GM18861 (cell line): ENCODE results near the gene ZFPM1.
"Not testable (repeated sequence)": the region's sequence is repeated elsewhere in the genome, so short reads cannot be mapped to it uniquely, and the experiment has no call there.

Experiments
- ATAC-seq: cut with Tn5 transposase; IDR thresholded peaks from one replicate; pipeline ENCODE4 v1.9.1; 2021; ENCODE audit not compliant: unreplicated experiment

Gene ZFPM1

GRCh38 chr16:88478889-88479792 is 26.1 kb downstream of the ZFPM1 start:
- ATAC-seq: no peak

- peak; percentile 75 for ATAC-seq
Measured at GRCh38 chr16:88479793-88480760, 27.0 kb downstream of the ZFPM1 start.

GRCh38 chr16:88480829-88481228 is 27.7 kb downstream of the ZFPM1 start:
- no peak for ATAC-seq

- no peak for ATAC-seq
Measured at GRCh38 chr16:88481851-88482250, 28.8 kb downstream of the ZFPM1 start.

DNA sequence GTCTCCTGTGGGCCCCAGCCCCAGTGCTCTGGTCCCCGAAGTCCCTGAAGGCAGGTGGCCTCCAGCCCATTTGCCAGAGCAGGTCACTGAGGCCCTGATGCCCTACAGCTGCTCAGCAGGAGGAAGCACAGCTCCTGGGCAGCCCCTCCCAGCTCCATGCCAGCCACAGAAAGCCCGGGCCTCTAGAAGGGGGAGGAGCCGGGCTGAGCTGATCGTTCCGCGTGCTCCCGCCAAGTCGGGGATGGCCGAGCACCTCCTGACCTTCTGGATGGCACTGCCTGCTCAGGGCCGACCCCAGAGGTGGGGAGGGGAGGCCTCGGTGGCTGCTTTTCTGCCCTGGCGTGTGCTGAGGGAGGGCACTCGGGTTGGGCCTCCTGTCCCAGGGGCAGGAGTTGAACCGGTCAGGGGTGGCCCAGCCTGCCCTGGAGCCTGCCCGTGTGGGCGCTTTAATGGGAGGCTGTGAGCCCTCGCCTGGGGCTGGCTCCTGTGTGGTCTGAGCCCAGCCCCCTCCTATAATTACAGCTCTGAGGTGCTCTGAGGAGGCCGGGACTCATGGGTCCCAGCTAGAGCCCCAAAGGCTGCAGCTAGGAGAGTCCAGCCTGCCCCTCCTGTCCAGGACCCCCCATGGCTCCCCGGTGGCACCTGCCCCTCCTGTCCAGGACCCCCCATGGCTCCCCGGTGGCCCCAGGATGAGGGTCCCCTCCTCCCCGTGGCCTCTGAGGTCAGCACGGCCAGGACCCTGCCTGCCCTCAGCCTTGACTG is 29.7 kb downstream of the ZFPM1 start:
- ATAC-seq: no peak

DNA sequence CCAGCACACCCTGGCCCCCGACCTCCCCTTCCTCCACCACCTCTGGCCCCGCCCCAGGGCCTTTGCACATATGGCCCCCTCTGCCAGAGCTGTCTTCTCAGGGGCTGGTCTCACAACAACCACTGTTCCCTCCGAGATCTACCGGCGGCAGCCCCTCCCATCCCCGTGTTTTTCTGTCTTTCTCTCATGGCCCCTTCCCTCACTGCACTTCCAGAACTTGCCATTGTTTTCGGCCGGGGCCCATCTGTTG is 30.2 kb downstream of the ZFPM1 start:
- no peak for ATAC-seq

DNA sequence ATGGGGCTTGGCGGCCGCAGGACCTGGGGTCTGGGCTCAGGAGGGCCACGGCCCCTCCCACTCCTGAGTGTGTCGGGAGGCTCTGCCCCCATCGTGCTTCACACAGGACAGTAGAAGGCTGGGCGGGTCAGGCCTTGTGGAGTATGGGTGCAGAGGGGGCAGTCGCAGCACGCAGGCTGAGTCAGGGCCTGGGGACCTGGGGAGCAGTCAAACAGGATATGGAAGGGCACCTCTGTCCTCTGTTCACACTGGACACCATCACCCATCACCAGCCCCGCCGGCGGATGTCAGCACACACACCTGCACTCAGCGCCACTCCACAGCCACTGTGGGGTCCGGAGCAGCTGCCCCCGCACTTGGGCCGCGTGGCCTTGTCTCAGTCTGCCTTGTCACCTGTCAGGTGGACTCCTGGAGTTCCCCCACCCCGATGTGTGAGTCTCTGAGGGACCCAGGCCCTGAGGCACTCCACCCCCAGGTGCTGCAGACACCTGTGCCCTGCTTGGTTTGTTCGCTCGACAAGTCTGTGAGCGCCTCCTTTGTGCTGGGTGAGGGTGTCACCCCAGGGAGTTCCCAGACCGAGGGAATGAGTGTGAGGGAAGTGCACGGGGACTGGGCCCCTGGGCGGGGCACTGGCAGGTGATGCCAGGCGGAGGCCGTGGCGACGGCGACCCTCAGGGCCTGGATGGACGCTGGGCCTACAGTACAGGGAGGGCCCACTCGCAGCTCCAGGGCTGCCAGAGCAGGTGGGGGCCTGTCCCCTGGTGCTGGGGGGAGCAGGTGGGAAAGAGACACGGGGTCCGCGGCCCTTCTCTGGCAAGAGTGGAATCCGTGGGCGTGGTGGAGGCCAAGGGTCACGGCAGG is 31.7 kb downstream of the ZFPM1 start:
- ATAC-seq: no peak

- not testable (repeated sequence) for ATAC-seq
Measured at GRCh38 chr16:88485366-88485741, 32.3 kb downstream of the ZFPM1 start.

- ATAC-seq: no peak
Measured at GRCh38 chr16:88486398-88487123, 33.5 kb downstream of the ZFPM1 start.

GRCh38 chr16:88487124-88487432 is 34.0 kb downstream of the ZFPM1 start:
- ATAC-seq: no peak

DNA sequence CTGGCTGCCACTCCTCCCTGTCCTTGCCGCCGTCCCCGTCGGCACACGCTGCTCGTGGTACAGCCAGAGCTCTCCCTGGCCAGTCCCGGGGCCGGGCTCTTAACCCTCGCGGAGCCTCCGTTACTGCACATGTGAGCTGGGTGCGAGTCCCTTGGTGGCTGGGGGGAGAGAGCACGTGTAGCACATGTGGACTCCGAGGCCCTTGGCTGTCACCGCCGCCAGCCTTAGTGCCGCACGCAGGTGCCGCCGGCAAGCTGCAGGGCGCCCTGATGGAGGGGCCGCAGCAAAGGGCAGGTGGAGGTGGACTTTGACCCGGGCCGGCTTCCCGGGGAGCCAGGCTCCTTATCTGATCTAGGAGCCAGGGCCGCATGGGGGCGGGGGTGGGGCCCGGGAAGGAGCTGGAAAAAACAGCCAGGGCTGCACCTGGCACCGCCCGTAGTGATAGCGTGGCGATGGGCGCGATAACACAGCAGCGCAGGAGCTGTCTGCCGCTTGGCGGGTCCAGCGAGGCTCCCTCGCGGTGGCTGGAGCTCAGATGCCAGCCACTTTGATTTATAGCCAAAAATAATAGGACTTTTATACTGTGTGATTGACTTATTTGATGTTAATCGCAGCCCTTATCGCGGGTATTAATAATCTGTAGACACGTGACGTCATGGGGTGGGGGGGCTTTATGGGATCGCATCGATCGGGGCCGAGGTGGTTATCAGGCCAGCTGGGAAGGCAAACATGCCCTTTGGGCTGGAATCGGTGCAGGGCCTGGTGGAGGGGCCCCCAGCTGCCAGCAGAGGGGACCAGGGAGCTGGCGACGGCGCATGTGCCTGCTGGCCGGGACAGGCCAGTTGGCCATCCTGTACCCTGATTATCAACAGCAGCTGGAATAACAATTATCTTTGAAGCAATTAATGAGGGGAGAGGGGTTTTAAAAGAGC is 35.1 kb downstream of the ZFPM1 start:
- ATAC-seq: no peak

DNA sequence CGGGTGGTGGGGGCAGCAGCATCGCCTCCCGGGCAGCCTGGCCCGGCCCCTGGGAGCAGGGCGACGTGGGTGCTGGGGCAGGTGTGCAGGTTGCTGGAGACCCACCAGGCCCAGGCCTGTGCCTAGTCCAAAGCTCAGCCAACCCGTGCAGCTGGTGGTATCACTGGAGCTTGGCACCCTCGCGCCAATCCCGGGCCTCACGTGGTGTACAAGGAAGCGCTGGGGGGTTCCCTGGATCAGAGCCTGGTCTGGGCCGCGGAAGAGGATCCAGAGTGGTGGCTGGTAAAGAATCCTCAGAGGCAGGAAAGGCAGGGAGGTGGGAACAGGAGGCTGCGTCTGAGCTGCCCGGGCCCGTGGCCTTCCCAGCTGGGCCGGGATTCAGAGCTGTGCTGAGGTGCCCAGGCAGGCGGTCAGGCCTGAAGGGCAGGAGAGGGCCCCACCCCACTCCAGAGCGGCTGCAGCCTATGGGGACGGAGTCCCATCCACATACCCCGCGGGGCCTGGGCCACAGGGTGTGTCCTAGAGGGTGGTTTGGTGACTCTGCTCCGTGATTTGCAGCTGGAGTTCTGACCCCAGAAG is 36.2 kb downstream of the ZFPM1 start:
- ATAC-seq: no peak

GRCh38 chr16:88491001-88491559 is 38.0 kb downstream of the ZFPM1 start:
- ATAC-seq: no peak

GRCh38 chr16:88491560-88492310 is 38.7 kb downstream of the ZFPM1 start:
- ATAC-seq: no peak

DNA sequence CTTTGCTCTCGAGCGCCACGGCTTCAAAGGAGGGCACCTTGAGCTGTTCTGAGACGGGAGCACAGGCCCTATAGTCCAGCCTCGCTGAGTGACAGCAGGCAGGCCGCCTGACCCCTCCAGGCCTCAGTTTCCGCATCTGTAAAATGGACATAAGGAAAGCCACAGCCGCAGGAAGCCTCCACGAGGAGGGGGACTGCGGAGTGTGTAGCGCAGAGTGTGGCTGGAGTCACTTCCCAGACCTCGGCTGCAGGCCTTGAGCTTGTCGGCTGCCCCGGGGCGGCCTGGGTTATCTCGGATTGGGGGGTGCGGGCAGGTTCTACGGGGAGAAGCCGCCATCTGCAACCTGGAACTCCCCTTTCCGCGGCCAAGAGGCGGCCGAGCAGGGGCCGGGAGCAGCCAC is 40.8 kb downstream of the ZFPM1 start:
- ATAC-seq: no peak

DNA sequence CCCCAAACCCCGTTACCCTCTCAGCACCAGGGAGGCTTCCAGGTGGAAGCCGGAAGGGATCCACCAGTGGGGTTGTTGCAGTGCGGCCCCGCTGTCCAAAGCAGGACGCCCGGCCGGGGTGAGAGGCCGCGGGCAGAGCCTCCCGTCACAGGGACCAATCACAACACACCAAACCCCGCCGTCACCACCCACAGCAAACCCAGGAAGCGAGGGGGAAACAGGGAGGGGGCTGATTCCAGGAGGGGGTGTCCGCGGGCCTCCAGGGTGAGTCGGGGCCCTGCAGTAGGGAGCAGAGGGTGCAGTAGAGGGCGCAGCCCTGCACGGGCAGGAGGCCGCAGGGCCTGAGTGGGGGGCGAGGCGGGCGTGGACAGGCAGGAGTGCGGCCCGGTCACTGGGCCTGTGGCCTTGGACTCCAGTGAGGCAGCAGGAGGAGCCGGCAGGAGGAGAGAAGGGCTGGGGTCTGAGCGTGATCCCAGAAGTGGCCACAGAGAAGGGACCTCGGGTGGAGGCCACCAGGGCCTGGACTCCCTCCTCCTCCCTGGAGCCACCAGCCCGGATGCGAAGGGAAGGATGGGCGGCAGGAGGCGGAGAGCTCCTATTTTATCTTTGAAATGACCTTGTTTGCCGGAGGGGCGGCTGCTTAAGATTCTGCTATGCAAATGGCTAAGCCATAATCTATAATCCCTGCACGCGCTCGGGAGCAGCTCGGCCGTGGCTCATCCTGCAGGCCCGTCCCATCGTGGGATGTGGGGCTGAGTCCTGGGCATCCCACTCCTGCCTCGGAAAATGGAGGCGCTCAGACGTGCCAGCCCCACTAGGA is 41.5 kb downstream of the ZFPM1 start:
- ATAC-seq: no peak
